ENCODE results near the gene PHF2.

PHF2 gene

GRCh38 chr9:93597871-93598646 is 21.7 kb downstream of the PHF2 start:
- Histone ChIP-seq H3K27me3 (ENCODE audit: low read depth, low read length) (no peaks in the 10 kb centered on the region), H2AFZ (ENCODE audit: low read depth, low read length) (no peak overlapping the region), H3K9me3 (ENCODE audit: insufficient read depth, low read length) (no peaks in the 10 kb centered on the region), H4K20me1 (ENCODE audit: insufficient read depth, low read length) (peaks cover 53% of the 10 kb centered on the region), H3K9ac (ENCODE audit: low read length) (no peak overlapping the region), H3K4me1 (ENCODE audit: low read length) (peaks cover 2% of the 10 kb centered on the region; the same call in 1 of the 2 replicates), H3K27ac (ENCODE audit: low read length) (no peak overlapping the region), H3K4me3 (ENCODE audit: low read length) (no peak overlapping the region), H3K79me2 (ENCODE audit: low read length) (peaks cover 53% of the 10 kb centered on the region), H3K4me2 (ENCODE audit: low read length) (no peak overlapping the region), H3K36me3 (replicated peaks; ENCODE audit: low read depth, low read length) (no peaks in the 10 kb centered on the region)
- TF ChIP-seq EZH2phosphoT487 (IDR thresholded peaks at IDR 0.05; ENCODE audit: low read depth) (no peak), CTCF (IDR thresholded peaks at IDR 0.05; ENCODE audit: low read depth, low read length) (no peak)

- no peak for TF ChIP-seq EZH2phosphoT487 (IDR thresholded peaks at IDR 0.05; ENCODE audit: low read depth)
- no peak for TF ChIP-seq CTCF (IDR thresholded peaks at IDR 0.05; ENCODE audit: low read depth, low read length)
- H3K4me1 ChIP-seq (ENCODE audit: low read length) = peaks cover 2% of the 10 kb centered on the region; the same call in 1 of the 2 replicates
- no peak overlapping the region for H3K9ac ChIP-seq (ENCODE audit: low read length)
- no peaks in the 10 kb centered on the region for H3K27me3 ChIP-seq (ENCODE audit: low read depth, low read length)
- no peaks in the 10 kb centered on the region for H3K36me3 ChIP-seq (replicated peaks; ENCODE audit: low read depth, low read length)
- no peak overlapping the region for H3K4me2 ChIP-seq (ENCODE audit: low read length)
- H2AFZ ChIP-seq (ENCODE audit: low read depth, low read length) = no peak overlapping the region
- no peaks in the 10 kb centered on the region for H3K9me3 ChIP-seq (ENCODE audit: insufficient read depth, low read length)
- no peak overlapping the region for H3K4me3 ChIP-seq (ENCODE audit: low read length)
- peaks cover 49% of the 10 kb centered on the region for H3K79me2 ChIP-seq (ENCODE audit: low read length)
- H4K20me1 ChIP-seq (ENCODE audit: insufficient read depth, low read length) = peaks cover 51% of the 10 kb centered on the region
- no peak overlapping the region for H3K27ac ChIP-seq (ENCODE audit: low read length)
Observed at GRCh38 chr9:93598647-93599241, 22.4 kb downstream of the PHF2 start.

GRCh38 chr9:93599571-93600403 is 23.4 kb downstream of the PHF2 start:
- Histone ChIP-seq H3K4me3 (ENCODE audit: low read length) (no peak overlapping the region), H3K36me3 (replicated peaks; ENCODE audit: low read depth, low read length) (no peaks in the 10 kb centered on the region), H2AFZ (ENCODE audit: low read depth, low read length) (no peak overlapping the region), H3K27ac (ENCODE audit: low read length) (no peak overlapping the region), H3K4me1 (ENCODE audit: low read length) (peaks cover 2% of the 10 kb centered on the region; the same call in 1 of the 2 replicates), H3K27me3 (ENCODE audit: low read depth, low read length) (no peaks in the 10 kb centered on the region), H3K79me2 (ENCODE audit: low read length) (peaks cover 40% of the 10 kb centered on the region), H4K20me1 (ENCODE audit: insufficient read depth, low read length) (peaks cover 48% of the 10 kb centered on the region), H3K9me3 (ENCODE audit: insufficient read depth, low read length) (no peaks in the 10 kb centered on the region), H3K9ac (ENCODE audit: low read length) (no peak overlapping the region), H3K4me2 (ENCODE audit: low read length) (no peak overlapping the region)
- no peak for TF ChIP-seq CTCF (IDR thresholded peaks at IDR 0.05; ENCODE audit: low read depth, low read length)

- no peaks in the 10 kb centered on the region for H3K9me3 ChIP-seq (ENCODE audit: insufficient read depth, low read length)
- H3K79me2 ChIP-seq (ENCODE audit: low read length) = peaks cover 40% of the 10 kb centered on the region
- H3K9ac ChIP-seq (ENCODE audit: low read length) = no peak overlapping the region
- H2AFZ ChIP-seq (ENCODE audit: low read depth, low read length) = no peak overlapping the region
- no peak overlapping the region for H3K4me2 ChIP-seq (ENCODE audit: low read length)
- no peak overlapping the region for H3K27ac ChIP-seq (ENCODE audit: low read length)
- TF ChIP-seq CTCF (IDR thresholded peaks at IDR 0.05; ENCODE audit: low read depth, low read length) = no peak
- no peak for TF ChIP-seq EZH2phosphoT487 (IDR thresholded peaks at IDR 0.05; ENCODE audit: low read depth)
- peaks cover 2% of the 10 kb centered on the region; the same call in 1 of the 2 replicates for H3K4me1 ChIP-seq (ENCODE audit: low read length)
- H3K36me3 ChIP-seq (replicated peaks; ENCODE audit: low read depth, low read length) = no peaks in the 10 kb centered on the region
- peaks cover 46% of the 10 kb centered on the region for H4K20me1 ChIP-seq (ENCODE audit: insufficient read depth, low read length)
- no peak overlapping the region for H3K4me3 ChIP-seq (ENCODE audit: low read length)
- H3K27me3 ChIP-seq (ENCODE audit: low read depth, low read length) = no peaks in the 10 kb centered on the region
Observed at GRCh38 chr9:93600504-93600903, 24.1 kb downstream of the PHF2 start.

Measured in OCI-LY3 (cell line).